Measurements from ENCODE around the gene NOTCH3.
A peak's percentile ranks its signal among the peaks of the same experiment; 100 is the strongest.

The NOTCH3 gene

GRCh38 chr19:15200553-15201364, at the start of gene NOTCH3:
TSS of gene NOTCH3 (minus strand) at chr19:15200995. CDS start at chr19:15200905, 90 bp downstream.
- DNase-seq (ENCODE audit: low spot score), result no peak

- no peak for DNase-seq (ENCODE audit: low spot score)
Measured at GRCh38 chr19:15250640-15250993, 49.8 kb upstream of the NOTCH3 start.

- DNase-seq (ENCODE audit: low spot score), result peak; percentile 61
Measured at GRCh38 chr19:15249972-15250639, 49.3 kb upstream of the NOTCH3 start.

- DNase-seq (ENCODE audit: low spot score), result no peak
Measured at GRCh38 chr19:15249528-15249874, 48.7 kb upstream of the NOTCH3 start.

GRCh38 chr19:15248648-15249527, 48.1 kb upstream of the NOTCH3 start:
- peak; percentile 21 for DNase-seq (ENCODE audit: low spot score)

- DNase-seq (ENCODE audit: low spot score), result no peak
Measured at GRCh38 chr19:15248106-15248505, 47.3 kb upstream of the NOTCH3 start.

- DNase-seq (ENCODE audit: low spot score), result no peak
Measured at GRCh38 chr19:15247107-15248014, 46.6 kb upstream of the NOTCH3 start.

- DNase-seq (ENCODE audit: low spot score), result no peak
Measured at GRCh38 chr19:15246198-15246481, 45.3 kb upstream of the NOTCH3 start.

- DNase-seq (ENCODE audit: low spot score), result no peak
Measured at GRCh38 chr19:15245370-15246197, 44.8 kb upstream of the NOTCH3 start.

GRCh38 chr19:15244808-15245207, 44.0 kb upstream of the NOTCH3 start:
- DNase-seq (ENCODE audit: low spot score), result no peak

- no peak for DNase-seq (ENCODE audit: low spot score)
Measured at GRCh38 chr19:15244106-15244803, 43.5 kb upstream of the NOTCH3 start.

GRCh38 chr19:15243236-15243957, 42.6 kb upstream of the NOTCH3 start:
- no peak for DNase-seq (ENCODE audit: low spot score)

GRCh38 chr19:15241259-15241910, 40.6 kb upstream of the NOTCH3 start:
- no peak for DNase-seq (ENCODE audit: low spot score)

GRCh38 chr19:15240515-15240914, 39.7 kb upstream of the NOTCH3 start:
- no peak for DNase-seq (ENCODE audit: low spot score)

- no peak for DNase-seq (ENCODE audit: low spot score)
Measured at GRCh38 chr19:15239337-15239949, 38.6 kb upstream of the NOTCH3 start.

GRCh38 chr19:15238639-15239155, 37.9 kb upstream of the NOTCH3 start:
- DNase-seq (ENCODE audit: low spot score), result no peak

GRCh38 chr19:15237759-15238638, 37.2 kb upstream of the NOTCH3 start:
- DNase-seq (ENCODE audit: low spot score), result no peak

Data from SW480 (cell line).